Liver (tissue), 3 donors: ENCODE measurements around the gene DDX1.
"Not testable (repeated sequence)": the region's sequence is repeated elsewhere in the genome, so short reads cannot be mapped to it uniquely, and the experiment has no call there.

ENCODE experiments used
- EGR1 ChIP-seq, 2 donors: IDR thresholded peaks; 2 replicates each; pipeline ENCODE4 v1.6.1; 2016 to 2018; ENCODE audit warnings: antibody characterized with exemption in 2 of 2, low read depth in 2 of 2
- FOXA1 ChIP-seq: IDR thresholded peaks from 2 replicates; pipeline ENCODE4 v1.6.1; 2016; ENCODE audit warnings: antibody characterized with exemption
- SP1 ChIP-seq: IDR thresholded peaks from 2 replicates; pipeline ENCODE4 v1.6.1; 2018; ENCODE audit warnings: antibody characterized with exemption, mild to moderate bottlenecking
- TAF1 ChIP-seq: conservative IDR thresholded peaks from 2 replicates; pipeline ENCODE4 v1.6.1; 2016; ENCODE audit warnings: antibody characterized with exemption, mild to moderate bottlenecking
- YY1 ChIP-seq: IDR thresholded peaks from 2 replicates; pipeline ENCODE4 v1.6.1; 2016; ENCODE audit warnings: antibody characterized with exemption, mild to moderate bottlenecking
- TF ChIP-seq, protein P1 (sequence below): fragments of 150-350 bp; IDR thresholded peaks from 2 replicates; pipeline ENCODE4 v1.5.1; 2017; ENCODE audit warnings: improper control_type of control experiment, low read depth, low read length; ENCODE audit not compliant: missing input control
- TF ChIP-seq, protein P2 (sequence below): IDR thresholded peaks from 2 replicates; pipeline ENCODE4 v1.6.1; 2016; ENCODE audit warnings: antibody characterized with exemption
- TF ChIP-seq, protein P3 (sequence below): IDR thresholded peaks from 2 replicates; pipeline ENCODE4 v1.6.1; 2016; ENCODE audit warnings: antibody characterized with exemption
- TF ChIP-seq, protein P4 (sequence below): IDR thresholded peaks from 2 replicates; pipeline ENCODE4 v1.6.1; 2016; ENCODE audit warnings: antibody characterized with exemption, mild to moderate bottlenecking
- donor health status: healthy.
- donor health status: healthy.

DNA sequence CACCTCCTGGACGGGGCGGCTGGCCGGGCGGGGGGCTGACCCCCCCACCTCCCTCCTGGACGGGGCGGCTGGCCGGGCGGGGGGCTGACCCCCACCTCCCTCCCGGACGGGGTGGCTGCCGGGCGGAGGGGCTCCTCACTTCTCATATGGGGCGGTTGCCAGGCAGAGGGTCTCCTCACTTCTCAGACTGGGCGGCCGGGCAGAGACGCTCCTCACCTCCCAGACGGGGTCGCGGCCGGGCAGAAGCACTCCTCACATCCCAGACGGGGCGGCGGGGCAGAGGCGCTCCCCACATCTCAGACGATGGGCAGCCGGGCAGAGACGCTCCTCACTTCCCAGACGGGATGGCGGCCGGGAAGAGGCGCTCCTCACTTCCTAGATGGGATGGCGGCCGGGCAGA lies 88.5 kb downstream of the DDX1 start:
- TF ChIP-seq, protein P1, sequence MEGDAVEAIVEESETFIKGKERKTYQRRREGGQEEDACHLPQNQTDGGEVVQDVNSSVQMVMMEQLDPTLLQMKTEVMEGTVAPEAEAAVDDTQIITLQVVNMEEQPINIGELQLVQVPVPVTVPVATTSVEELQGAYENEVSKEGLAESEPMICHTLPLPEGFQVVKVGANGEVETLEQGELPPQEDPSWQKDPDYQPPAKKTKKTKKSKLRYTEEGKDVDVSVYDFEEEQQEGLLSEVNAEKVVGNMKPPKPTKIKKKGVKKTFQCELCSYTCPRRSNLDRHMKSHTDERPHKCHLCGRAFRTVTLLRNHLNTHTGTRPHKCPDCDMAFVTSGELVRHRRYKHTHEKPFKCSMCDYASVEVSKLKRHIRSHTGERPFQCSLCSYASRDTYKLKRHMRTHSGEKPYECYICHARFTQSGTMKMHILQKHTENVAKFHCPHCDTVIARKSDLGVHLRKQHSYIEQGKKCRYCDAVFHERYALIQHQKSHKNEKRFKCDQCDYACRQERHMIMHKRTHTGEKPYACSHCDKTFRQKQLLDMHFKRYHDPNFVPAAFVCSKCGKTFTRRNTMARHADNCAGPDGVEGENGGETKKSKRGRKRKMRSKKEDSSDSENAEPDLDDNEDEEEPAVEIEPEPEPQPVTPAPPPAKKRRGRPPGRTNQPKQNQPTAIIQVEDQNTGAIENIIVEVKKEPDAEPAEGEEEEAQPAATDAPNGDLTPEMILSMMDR = not testable (repeated sequence)
- TF ChIP-seq, protein P2, sequence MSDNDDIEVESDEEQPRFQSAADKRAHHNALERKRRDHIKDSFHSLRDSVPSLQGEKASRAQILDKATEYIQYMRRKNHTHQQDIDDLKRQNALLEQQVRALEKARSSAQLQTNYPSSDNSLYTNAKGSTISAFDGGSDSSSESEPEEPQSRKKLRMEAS = not testable (repeated sequence)
- TF ChIP-seq SP1; YY1; EGR1 (IDR thresholded peaks at IDR 0.05; ENCODE audit: low read depth in 2 of 2); TAF1; FOXA1: not testable (repeated sequence)
- TF ChIP-seq, protein P3, sequence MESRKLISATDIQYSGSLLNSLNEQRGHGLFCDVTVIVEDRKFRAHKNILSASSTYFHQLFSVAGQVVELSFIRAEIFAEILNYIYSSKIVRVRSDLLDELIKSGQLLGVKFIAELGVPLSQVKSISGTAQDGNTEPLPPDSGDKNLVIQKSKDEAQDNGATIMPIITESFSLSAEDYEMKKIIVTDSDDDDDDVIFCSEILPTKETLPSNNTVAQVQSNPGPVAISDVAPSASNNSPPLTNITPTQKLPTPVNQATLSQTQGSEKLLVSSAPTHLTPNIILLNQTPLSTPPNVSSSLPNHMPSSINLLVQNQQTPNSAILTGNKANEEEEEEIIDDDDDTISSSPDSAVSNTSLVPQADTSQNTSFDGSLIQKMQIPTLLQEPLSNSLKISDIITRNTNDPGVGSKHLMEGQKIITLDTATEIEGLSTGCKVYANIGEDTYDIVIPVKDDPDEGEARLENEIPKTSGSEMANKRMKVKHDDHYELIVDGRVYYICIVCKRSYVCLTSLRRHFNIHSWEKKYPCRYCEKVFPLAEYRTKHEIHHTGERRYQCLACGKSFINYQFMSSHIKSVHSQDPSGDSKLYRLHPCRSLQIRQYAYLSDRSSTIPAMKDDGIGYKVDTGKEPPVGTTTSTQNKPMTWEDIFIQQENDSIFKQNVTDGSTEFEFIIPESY = not testable (repeated sequence)
- TF ChIP-seq, protein P4, sequence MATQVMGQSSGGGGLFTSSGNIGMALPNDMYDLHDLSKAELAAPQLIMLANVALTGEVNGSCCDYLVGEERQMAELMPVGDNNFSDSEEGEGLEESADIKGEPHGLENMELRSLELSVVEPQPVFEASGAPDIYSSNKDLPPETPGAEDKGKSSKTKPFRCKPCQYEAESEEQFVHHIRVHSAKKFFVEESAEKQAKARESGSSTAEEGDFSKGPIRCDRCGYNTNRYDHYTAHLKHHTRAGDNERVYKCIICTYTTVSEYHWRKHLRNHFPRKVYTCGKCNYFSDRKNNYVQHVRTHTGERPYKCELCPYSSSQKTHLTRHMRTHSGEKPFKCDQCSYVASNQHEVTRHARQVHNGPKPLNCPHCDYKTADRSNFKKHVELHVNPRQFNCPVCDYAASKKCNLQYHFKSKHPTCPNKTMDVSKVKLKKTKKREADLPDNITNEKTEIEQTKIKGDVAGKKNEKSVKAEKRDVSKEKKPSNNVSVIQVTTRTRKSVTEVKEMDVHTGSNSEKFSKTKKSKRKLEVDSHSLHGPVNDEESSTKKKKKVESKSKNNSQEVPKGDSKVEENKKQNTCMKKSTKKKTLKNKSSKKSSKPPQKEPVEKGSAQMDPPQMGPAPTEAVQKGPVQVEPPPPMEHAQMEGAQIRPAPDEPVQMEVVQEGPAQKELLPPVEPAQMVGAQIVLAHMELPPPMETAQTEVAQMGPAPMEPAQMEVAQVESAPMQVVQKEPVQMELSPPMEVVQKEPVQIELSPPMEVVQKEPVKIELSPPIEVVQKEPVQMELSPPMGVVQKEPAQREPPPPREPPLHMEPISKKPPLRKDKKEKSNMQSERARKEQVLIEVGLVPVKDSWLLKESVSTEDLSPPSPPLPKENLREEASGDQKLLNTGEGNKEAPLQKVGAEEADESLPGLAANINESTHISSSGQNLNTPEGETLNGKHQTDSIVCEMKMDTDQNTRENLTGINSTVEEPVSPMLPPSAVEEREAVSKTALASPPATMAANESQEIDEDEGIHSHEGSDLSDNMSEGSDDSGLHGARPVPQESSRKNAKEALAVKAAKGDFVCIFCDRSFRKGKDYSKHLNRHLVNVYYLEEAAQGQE = not testable (repeated sequence)
